ENCODE data around the gene RABGAP1L.

GRCh38 chr1:175002910-175003517, 843.7 kb downstream of the RABGAP1L start:
- TF ChIP-seq CTCF (IDR thresholded peaks at IDR 0.05) (no peak), POLR2A (IDR thresholded peaks at IDR 0.05) (no peak), POLR2AphosphoS5 (IDR thresholded peaks at IDR 0.05) (no peak)

Measured in gastroesophageal sphincter (tissue), 3 donors.